KOPT-K1 (cell line): ENCODE results near the gene NKX2-2.

Source experiments
- H3K27ac ChIP-seq: fragments of 200-600 bp; sonication (generic); 2 replicates; pipeline ENCODE4 v1.5.1; 2016; ENCODE audit warnings: antibody characterized with exemption, mild to moderate bottlenecking, low read depth, low read length; ENCODE audit not compliant: poor library complexity, severe bottlenecking
- H3K36me3 ChIP-seq: fragments of 200-600 bp; sonication (generic); 2 replicates; pipeline ENCODE4 v1.5.1; 2017; ENCODE audit warnings: antibody characterized with exemption, mild to moderate bottlenecking, low read length, moderate library complexity; ENCODE audit not compliant: insufficient read depth
- H3K9me3 ChIP-seq: fragments of 200-600 bp; sonication (generic); 2 replicates; pipeline ENCODE4 v1.5.1; 2017; ENCODE audit warnings: antibody characterized with exemption, low read length, mild to moderate bottlenecking; ENCODE audit not compliant: insufficient read depth, poor library complexity, severe bottlenecking

NKX2-2 gene

DNA sequence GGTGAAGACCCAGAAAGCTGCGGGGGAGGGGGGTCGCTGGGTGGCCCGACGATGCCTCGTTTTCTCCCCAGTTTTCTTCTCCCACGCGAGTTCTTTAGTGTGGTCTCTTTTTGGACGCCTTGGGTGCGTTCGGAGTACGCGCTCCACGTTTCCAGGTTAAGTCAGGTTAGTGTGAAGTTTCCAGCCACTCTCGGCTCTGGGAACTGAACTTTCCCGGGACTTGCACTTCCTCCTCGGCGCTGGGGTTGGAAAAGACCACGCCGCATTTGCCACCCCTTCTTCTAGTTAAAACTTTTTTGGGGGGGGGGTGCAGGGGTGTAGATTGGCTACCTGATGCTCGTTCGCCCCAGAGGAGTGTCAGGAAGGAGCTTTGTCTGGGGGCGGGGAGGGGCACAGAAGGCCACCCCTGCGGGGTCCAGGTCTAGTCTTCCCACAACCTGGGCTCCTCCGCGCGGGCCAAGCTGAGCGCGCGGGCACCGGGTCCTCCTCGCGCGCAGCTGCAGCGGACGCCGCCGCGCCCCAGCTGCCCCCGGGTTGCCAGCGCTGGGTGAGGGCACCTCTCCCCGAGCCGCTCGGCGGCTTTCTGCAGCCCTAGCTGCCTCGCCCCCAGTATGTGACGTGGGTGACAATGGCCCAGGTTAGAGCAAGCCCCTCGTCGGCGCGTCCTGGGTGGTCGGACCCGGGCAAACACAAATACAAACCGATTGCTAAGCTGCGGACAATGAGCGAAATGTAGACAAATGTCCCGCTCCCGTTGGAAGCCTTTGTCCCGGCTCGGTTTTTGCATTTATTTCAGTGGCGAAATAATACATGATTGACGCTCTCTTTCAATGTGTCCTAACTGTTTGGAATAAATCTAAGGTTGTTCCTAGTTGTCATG is 1.7 kb upstream of the NKX2-2 start:
- H3K27ac ChIP-seq, result no peak overlapping the region
- no peaks in the 10 kb centered on the region for H3K9me3 ChIP-seq
- no peaks in the 10 kb centered on the region for H3K36me3 ChIP-seq

DNA sequence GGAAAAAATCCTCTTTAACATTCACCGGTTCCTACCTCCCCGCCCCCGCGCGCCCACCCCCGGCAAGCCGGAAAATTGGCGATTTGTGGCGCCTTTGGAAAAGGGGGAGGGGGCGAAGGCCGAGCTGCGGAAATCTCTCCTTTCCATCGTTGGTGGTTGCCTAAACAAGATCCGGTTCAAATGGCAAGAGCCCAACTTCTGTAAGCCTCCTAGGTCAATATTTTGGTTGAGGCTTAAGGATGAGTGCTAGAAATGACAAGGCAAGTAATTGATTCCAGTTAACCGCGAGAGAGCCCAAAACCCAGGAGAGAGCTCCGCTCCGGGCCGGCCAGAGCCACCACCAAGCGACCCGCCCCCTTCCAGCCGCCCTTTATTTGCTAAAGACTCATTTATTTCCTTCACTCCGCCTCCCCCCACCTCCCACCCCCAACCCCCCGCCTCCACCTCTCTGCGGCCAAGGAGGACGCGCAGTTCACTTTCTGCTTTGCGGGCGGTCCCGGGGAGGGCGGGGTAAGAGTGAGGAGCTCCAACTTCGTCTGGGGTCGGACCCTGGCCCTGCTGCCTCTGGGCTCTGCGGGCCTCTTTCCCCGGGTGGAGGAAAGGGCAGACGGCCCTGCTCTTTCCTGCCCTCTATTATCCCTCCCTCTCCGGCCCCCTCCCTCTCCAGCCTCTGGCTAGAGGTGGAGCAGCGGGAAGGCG is 838 bp upstream of the NKX2-2 start:
- no peaks in the 10 kb centered on the region for H3K9me3 ChIP-seq
- no peak overlapping the region for H3K27ac ChIP-seq
- no peaks in the 10 kb centered on the region for H3K36me3 ChIP-seq

DNA sequence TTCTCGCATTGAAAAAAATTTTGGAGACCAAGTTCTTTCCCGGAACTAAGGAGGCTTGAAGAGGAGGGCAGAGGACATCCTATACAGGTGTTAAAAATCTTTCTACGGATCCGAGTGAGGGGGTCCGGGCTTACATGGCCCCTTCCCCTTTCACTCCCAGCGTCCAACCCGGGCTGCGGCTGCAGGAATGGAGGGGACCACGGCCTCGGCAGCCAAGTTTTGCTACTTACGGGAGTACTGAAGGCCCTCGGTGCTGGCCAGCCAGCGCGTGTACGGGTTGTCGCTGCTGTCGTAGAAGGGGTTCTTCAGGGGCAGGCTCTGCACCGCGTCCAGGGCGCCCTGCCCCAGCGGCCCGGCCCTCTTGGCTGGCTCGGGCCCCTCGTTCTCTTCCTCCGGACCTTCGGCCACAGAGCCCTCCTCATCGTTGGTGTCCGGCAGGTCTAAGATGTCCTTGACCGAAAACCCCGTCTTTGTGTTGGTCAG is 642 bp downstream of the NKX2-2 start:
- H3K36me3 ChIP-seq, result no peaks in the 10 kb centered on the region
- H3K27ac ChIP-seq, result no peak overlapping the region
- H3K9me3 ChIP-seq, result no peaks in the 10 kb centered on the region

DNA sequence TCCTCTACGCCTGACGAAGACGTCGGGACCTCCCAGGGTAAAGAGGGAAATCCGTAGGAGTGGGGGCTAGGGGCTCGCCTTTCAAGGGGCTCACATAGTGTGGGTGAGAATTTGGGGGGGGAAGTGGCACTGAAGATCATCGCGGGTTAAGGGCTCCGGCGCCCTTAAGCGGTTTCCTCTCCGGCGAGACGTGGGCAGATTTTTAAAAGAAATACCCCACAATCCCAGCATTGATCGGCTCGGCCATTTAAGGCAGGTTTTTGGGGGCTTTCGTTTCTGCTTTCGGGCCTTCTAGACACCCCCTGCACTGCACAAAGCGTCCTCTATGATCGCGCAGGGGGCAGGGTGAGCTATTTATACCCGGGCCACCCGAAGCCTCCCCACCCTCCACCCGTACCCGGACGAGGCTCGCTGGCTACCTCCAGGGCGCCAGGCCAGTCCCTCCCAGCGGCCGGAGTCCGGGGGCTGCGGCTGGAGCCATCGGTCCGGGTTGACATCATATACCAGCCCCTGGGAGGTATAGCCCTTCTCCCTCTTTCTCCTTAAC is 1.2 kb downstream of the NKX2-2 start:
- H3K27ac ChIP-seq, result no peak overlapping the region

DNA sequence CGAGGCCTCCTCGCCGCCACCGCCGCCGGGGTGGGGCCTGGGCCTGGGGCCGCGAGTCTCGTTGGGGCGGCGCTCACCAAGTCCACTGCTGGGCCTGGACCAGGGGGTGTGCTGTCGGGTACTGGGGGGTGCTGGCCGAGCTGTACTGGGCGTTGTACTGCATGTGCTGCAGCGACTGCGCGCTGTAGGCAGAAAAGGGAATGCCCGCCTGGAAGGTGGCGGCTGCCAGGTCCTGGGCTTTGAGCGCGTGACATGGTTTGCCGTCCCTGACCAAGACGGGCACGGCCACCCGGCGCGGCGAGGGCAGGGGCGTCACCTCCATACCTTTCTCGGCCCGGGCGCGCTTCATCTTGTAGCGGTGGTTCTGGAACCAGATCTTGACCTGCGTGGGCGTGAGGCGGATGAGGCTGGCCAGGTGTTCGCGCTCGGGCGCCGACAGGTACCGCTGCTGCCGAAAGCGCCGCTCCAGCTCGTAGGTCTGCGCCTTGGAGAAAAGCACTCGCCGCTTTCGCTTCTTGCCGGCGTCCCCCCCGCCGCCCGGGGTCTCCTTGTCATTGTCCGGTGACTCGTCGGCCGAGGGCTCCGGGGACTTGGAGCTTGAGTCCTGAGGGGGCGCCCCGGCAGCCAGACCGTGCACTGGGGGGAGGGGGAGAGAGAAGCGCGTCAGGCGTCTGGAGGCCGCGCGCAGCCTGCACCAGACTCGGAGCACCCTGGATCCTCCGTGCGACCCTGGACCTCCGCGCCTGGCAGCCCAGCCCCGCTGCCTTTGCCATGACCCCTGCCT is 1.8 kb downstream of the NKX2-2 start:
- H3K36me3 ChIP-seq, result no peaks in the 10 kb centered on the region
- H3K9me3 ChIP-seq, result no peaks in the 10 kb centered on the region
- no peak overlapping the region for H3K27ac ChIP-seq

More for the DNA sequence above, 1.2 kb downstream of the NKX2-2 start:
- Histone ChIP-seq H3K9me3 (no peaks in the 10 kb centered on the region), H3K36me3 (no peaks in the 10 kb centered on the region)

DNA sequence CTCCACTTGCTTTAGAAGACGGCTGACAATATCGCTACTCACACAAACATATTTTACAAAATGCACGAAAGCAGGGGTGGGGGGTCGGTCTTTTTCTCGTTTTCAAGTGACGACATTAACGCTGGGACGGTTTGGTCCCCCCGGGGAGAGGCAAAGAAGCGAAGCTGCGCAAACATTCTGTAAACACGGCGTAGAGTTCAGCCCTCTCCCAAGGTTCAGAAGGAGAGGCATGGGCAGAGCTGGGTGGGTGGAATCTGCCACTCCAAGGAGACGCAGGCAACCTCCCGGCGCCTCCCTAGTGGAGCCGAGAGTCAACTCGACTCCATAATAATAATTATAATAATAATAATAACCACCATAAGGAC is 2.4 kb downstream of the NKX2-2 start:
- Histone ChIP-seq H3K36me3 (no peaks in the 10 kb centered on the region), H3K9me3 (no peaks in the 10 kb centered on the region), H3K27ac (no peak overlapping the region)

DNA sequence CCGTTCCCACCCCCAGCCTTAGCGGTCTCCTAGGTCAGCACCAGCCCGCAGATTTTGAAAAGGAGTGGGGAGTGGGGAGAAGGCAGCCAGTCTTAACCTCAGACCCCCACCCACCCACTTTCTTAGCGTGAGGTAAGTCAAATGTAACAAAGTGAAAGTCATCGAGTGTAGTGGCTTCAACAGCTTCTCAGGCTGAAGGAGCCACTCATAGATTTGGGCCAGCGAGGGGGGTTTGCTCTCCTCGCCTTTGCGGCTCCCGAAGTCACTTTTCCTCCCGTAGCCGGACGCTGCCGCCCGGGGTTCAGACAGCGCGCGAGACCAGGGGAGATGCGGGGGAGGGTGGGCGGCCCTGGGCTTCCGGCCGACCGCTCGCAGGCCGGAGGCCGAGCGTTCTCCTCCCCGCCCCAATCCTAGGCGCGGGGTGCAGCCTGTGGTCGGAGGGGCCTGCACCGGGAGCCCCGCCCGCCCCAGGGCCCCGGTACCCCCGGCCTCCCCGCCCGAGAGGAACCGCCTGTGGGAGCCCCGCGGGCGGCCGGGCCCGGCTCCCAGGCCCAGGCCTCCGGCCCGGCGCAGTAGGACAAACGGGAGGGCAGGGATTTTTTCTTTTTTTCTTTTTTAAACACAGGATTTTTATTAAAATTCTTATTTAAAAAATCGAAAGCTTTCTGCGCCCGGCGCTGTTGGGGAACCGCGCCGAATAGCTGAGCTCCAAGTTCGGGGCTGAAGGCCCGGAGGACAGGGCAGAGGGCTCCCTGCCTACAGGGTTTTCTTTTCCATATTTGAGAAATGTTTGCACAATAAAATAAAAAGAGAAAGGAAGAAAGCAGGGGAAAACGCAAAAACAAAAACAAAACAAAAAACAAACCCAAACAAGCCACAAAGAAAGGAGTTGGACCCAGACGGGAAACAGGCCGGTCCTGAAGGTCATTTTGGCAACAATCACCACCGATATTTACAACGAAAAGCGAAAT is 3.2 kb downstream of the NKX2-2 start:
- no peak overlapping the region for H3K27ac ChIP-seq

DNA sequence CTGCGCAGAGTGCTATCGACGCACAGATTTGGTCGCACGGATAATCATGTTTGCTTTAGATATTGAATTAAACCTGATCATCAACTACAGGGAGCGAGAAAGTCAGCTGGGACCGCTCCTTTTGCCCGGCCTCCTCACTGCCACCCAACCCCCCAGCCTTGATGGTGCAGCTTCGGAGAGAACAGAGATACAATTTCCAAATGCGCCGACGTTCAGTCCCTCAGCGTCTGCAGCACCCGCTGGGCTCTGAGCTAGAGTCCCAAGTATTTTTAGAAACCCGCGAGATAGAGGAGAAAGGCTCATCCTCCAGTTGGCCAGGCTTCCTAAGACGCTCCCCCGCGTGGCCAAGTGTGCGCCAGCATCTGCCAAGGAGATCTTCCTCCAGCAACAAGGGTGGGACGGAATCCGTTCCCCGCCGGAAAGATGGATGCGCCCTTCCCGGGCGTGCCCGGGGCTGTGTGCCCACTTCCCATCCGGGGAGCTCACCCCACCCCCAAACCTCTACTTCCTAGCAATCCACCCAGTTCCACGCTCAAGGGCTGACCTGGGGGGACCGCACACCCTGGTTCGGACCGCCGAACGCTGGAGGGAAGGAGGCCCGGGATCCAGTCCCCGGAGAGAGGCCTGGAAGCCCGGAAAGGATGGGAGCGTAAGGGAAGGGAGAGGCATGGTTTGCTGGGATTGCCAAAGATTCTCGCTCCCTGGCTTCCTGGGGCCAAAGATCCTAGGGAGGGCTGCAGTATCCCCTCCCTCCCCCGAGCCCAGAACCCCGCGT is 4.1 kb downstream of the NKX2-2 start:
- H3K9me3 ChIP-seq, result no peaks in the 10 kb centered on the region
- H3K36me3 ChIP-seq, result no peaks in the 10 kb centered on the region
- no peak overlapping the region for H3K27ac ChIP-seq

More for the DNA sequence above, 3.2 kb downstream of the NKX2-2 start:
- Histone ChIP-seq H3K36me3 (no peaks in the 10 kb centered on the region), H3K9me3 (no peaks in the 10 kb centered on the region)

DNA sequence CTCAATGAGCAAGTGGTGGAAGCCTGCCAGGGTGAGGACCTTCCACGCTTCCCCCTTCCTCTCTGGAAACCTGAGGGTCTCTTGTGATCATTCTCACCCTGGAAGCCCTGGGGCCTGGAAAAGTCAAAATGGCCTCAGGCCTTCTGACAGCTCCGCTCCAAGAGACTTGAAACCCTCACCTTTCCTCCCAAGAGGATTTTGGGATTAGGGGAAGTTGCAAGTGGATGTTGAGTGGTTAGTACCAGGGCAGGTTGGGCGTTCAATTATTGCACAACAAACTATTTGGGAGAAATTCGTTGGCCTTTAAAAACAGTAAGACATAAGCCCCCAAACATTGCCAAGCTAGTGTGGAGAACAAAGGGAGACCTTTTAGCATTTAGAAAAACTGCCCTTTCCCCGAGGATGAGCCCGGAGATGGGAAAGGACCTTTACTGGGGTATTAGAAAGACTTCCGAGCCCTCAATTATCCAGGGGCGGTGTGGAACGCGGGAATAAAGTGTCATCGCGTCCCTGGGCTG is 4.7 kb downstream of the NKX2-2 start:
- H3K9me3 ChIP-seq, result no peaks in the 10 kb centered on the region
- H3K27ac ChIP-seq, result no peak overlapping the region
- H3K36me3 ChIP-seq, result no peaks in the 10 kb centered on the region

DNA sequence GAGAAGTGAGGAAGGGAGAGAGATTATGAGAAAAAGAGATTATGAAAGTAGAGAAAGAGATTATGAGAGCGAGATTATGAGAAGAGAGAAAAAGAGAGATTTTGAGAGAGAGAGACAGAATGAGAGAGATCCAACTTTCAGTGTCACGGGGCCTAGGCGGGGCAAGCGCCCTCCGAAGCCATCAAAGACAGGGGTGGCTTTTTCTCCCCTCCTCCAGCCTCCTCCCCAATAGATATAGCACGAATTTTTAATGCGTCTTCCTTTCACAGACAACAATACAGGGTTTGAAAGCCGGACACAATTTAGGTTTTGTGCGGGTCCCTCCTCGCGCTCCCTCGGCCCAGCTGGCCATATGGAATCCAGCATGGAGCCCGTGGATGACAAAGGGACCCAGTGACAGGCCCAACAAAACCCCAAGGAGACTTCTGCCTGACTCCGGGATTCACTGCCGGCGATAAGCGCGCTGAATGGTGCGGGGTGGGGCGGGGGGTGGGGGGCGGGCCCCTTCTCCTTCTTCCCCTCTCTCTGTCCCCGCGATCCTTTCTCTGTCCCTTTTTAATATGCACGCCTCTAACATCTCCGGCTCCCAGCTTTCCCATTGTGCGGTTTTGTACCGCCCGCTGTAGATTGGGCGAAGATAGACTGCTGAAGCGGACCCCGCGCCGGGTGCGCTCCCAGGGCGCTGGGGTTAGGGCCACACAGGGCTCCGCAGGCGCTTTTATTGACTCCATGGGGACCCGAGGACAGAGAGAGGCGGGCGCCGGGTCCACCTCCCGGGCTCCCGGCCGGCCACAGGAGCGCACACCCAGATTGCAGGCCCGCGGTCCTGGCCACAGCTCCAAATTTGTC is 5.4 kb downstream of the NKX2-2 start:
- no peaks in the 10 kb centered on the region for H3K36me3 ChIP-seq
- H3K27ac ChIP-seq, result no peak overlapping the region
- no peaks in the 10 kb centered on the region for H3K9me3 ChIP-seq

DNA sequence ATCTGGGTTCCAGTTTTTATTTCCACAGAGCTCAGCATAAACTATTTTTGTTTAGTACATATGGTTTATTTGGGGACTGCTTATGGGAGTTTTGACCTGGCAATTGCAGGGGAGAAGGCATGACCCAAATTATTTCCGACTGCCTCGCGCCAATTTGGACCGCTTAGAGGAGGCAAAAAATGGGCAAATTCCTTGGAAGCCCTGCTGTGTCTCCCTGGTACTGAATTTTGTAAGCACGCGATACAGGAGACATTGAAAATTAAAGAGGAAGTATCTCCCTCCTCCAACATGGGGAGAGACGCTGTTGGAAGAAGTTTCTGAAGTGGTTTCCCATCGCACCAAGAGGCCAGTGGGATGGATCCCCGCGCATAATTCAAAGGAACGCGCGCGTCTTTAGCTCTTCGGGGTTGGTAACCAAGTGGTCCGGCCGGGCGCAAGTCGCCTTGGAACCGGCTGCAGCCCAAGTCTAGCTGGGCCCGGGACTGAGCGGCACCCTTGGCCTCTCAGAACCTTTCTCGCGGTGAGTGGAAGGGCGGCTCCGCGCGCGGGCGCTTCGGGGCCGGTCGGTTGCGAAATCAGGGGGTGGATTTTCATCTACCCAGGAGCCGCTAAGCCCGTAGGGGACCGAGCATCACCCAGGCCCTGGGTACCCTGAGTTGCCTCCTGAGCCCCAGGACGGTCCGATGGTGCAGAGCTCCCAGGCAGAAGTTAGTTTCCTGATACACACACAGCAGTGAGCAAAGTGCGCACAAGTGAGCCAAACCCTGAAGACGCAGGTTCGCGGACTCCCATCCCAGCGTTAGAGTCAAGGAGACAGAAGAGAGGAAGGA is 6.2 kb downstream of the NKX2-2 start:
- Histone ChIP-seq H3K36me3 (no peaks in the 10 kb centered on the region), H3K27ac (no peak overlapping the region), H3K9me3 (no peaks in the 10 kb centered on the region)
